Endometrial microvascular endothelial cells (primary cell): ENCODE measurements around the gene TAL2. TPM values are rescaled to one million over a fixed set of nuclear protein-coding genes. Genes with fewer than 3 reads are reported as not detected.

Source experiments
- in situ Hi-C: cut with HindIII; loops from 2 replicates; pipeline ENCODE4 v1.10.0; 2017; ENCODE audit warnings: low sequenced_read_pairs, low pct_unique_long_range_greater_than_20kb; ENCODE audit errors: inconsistent ontology term
- total RNA-seq: library from RNA; depleted of rRNA; stranded (reverse); fragments of >200 nt; gene quantifications from one replicate; pipeline ENCODE4 v1.2.3, GENCODE V29; 2015; ENCODE audit errors: inconsistent ontology term

TAL2 gene
- total RNA-seq, result not detected

GRCh38 chr9:105662184-105663104 lies at the start of gene TAL2:
TAL2 (plus strand) TSS chr9:105662457; CDS start chr9:105662497, 40 bp downstream.
- in situ Hi-C loops, result no loop called here

- in situ Hi-C loops, result no loop called here
Measured at GRCh38 chr9:105621001-105621400, 41.3 kb upstream of the TAL2 start.

GRCh38 chr9:105625088-105625487 lies 37.2 kb upstream of the TAL2 start:
- in situ Hi-C loops, result no loop called here

- in situ Hi-C loops, result no loop called here
Measured at GRCh38 chr9:105632807-105633206, 29.4 kb upstream of the TAL2 start.

- in situ Hi-C loops, result no loop called here
Measured at GRCh38 chr9:105633411-105633810, 28.8 kb upstream of the TAL2 start.

- in situ Hi-C loops, result no loop called here
Measured at GRCh38 chr9:105636331-105636730, 25.9 kb upstream of the TAL2 start.

GRCh38 chr9:105637787-105638395 lies 24.4 kb upstream of the TAL2 start:
- in situ Hi-C loops, result no loop called here

GRCh38 chr9:105639936-105640335 lies 22.3 kb upstream of the TAL2 start:
- in situ Hi-C loops, result no loop called here

- in situ Hi-C loops, result no loop called here
Measured at GRCh38 chr9:105643795-105644194, 18.5 kb upstream of the TAL2 start.

GRCh38 chr9:105646879-105647594 lies 15.2 kb upstream of the TAL2 start:
- in situ Hi-C loops, result no loop called here

GRCh38 chr9:105647595-105648349 lies 14.5 kb upstream of the TAL2 start:
- in situ Hi-C loops, result no loop called here

GRCh38 chr9:105651806-105652205 lies 10.5 kb upstream of the TAL2 start:
- in situ Hi-C loops, result no loop called here

- in situ Hi-C loops, result no loop called here
Measured at GRCh38 chr9:105656131-105656921, 5.9 kb upstream of the TAL2 start.

GRCh38 chr9:105658351-105658750 lies 3.9 kb upstream of the TAL2 start:
- in situ Hi-C loops, result no loop called here

GRCh38 chr9:105661011-105661410 lies 1.2 kb upstream of the TAL2 start:
- in situ Hi-C loops, result no loop called here

- in situ Hi-C loops, result no loop called here
Measured at GRCh38 chr9:105663914-105664313, 1.7 kb downstream of the TAL2 start.

GRCh38 chr9:105667867-105668266 lies 5.6 kb downstream of the TAL2 start:
- in situ Hi-C loops, result no loop called here

GRCh38 chr9:105670315-105670714 lies 8.1 kb downstream of the TAL2 start:
- in situ Hi-C loops, result no loop called here
